HCT116 (cell line): ENCODE measurements around the gene CYB561D1. TPM values are rescaled to one million over a fixed set of nuclear protein-coding genes. Genes with fewer than 3 reads are reported as not detected.
A peak's percentile ranks its signal among the peaks of the same experiment; 100 is the strongest.

Source experiments
- ATAC-seq: fragments of 200-7000 bp; cut with Tn5 transposase; 2 replicates; pipeline ENCODE4 v1.9.1; 2020; ENCODE audit warnings: mild to moderate bottlenecking, moderate library complexity
- BruUV-seq: library from RNA; stranded (reverse); fragments of 400-500 nt; replicated peaks from 2 replicates; lab custom pipeline; 2021; lab: Mats Ljungman, UMichigan
- CTCF ChIA-PET: fragments of 300-600 bp; sonication (Branson Sonifier 250); formaldehyde crosslinking; loops from one replicate; lab custom pipeline; 2021; ENCODE audit warnings: antibody characterized with exemption; lab: Charles Lee
- POLR2A ChIA-PET: fragments of 300-600, 350-600 bp; sonication (Branson Sonifier 250); formaldehyde crosslinking; loops from one replicate; lab custom pipeline; 2021; ENCODE audit warnings: antibody characterized with exemption; lab: Charles Lee
- RAD21 ChIA-PET, 2 experiments: fragments of 300-600 bp; sonication (Branson Sonifier 250); formaldehyde crosslinking; loops; one replicate each; lab custom pipeline; 2023; ENCODE audit warnings: low total read pairs in 2 of 2; ENCODE audit not compliant: uncharacterized antibody in 2 of 2, unreplicated experiment in 2 of 2, low non-redundant PET in 1 of 2; lab: Charles Lee
- DNase-seq: peaks from one replicate; pipeline ENCODE4 v3.0.0-alpha.2; 2010; ENCODE audit warnings: low read depth, low spot score
- H2AFZ ChIP-seq: fragments of 200-600 bp; shearing (Covaris generic), sonication (generic); 2 replicates; pipeline ENCODE4 v1.6.1; 2017; ENCODE audit warnings: low read depth, mixed run types, mixed read lengths, antibody characterized with exemption, low read length; ENCODE audit not compliant: poor library complexity, severe bottlenecking
- H3K27ac ChIP-seq: 2 replicates; pipeline ENCODE4 v1.5.1; 2012; ENCODE audit warnings: low read depth, low read length
- H3K27me3 ChIP-seq: fragments of 200-600 bp; sonication (generic); 2 replicates; pipeline ENCODE4 v1.6.1; 2016; ENCODE audit warnings: mixed run types, low read length, mixed read lengths; ENCODE audit not compliant: insufficient read depth
- H3K36me3 ChIP-seq, 2 experiments: fragments of 200-500 bp in 1 of 2; fragments of 200-600 bp in 1 of 2; sonication (Bioruptor generic) in 1 of 2; sonication (generic) in 1 of 2; 2 replicates each; pipeline versions ENCODE4 v1.5.1 to v1.6.1; 2014 to 2016; ENCODE audit warnings: low read length in 2 of 2, inconsistent platforms in 1 of 2, mixed read lengths in 1 of 2, mixed run types in 1 of 2; ENCODE audit not compliant: insufficient read depth in 2 of 2, control insufficient read depth in 1 of 2
- H3K4me1 ChIP-seq, 2 experiments: fragments of 200-600 bp in 1 of 2; sonication (generic) in 1 of 2; 2 replicates each; pipeline versions ENCODE4 v1.5.1 to v1.6.1; 2012 to 2017; ENCODE audit warnings: low read length in 2 of 2, inconsistent platforms in 1 of 2, mild to moderate bottlenecking in 1 of 2, mixed read lengths in 1 of 2, mixed run types in 1 of 2, moderate library complexity in 1 of 2; ENCODE audit not compliant: insufficient read depth in 2 of 2, control insufficient read depth in 1 of 2
- H3K4me2 ChIP-seq: fragments of 200-600 bp; sonication (generic); 2 replicates; pipeline ENCODE4 v1.6.1; 2017; ENCODE audit warnings: mixed run types, low read length, mixed read lengths
- H3K4me3 ChIP-seq, 2 experiments: fragments of 200-600 bp in 1 of 2; sonication (generic) in 1 of 2; replicated peaks in 1 of 2; 2 replicates each; pipeline ENCODE4 v1.5.1; 2011 to 2016; ENCODE audit warnings: low read length in 2 of 2, control low read depth in 1 of 2, low read depth in 1 of 2, mild to moderate bottlenecking in 1 of 2, mixed read lengths in 1 of 2, mixed run types in 1 of 2
- H3K79me2 ChIP-seq: fragments of 200-600 bp; sonication (generic); 2 replicates; pipeline ENCODE4 v1.6.1; 2017; ENCODE audit warnings: mild to moderate bottlenecking, mixed run types, low read length, moderate library complexity, mixed read lengths; ENCODE audit not compliant: insufficient read depth
- H3K9ac ChIP-seq: fragments of 200-600 bp; sonication (generic); 2 replicates; pipeline ENCODE4 v1.6.1; 2016; ENCODE audit warnings: low read length, mixed read lengths
- H3K9me2 ChIP-seq: fragments of 200-600 bp; sonication (generic), shearing (Covaris generic); 2 replicates; pipeline ENCODE4 v1.6.1; 2017; ENCODE audit warnings: mixed run types, mild to moderate bottlenecking, moderate library complexity; ENCODE audit not compliant: insufficient read depth
- H3K9me3 ChIP-seq, 2 experiments: fragments of 200-500 bp in 1 of 2; fragments of 200-600 bp in 1 of 2; sonication (Bioruptor generic) in 1 of 2; sonication (generic) in 1 of 2; 2 replicates each; pipeline ENCODE4 v1.6.1; 2014 to 2017; ENCODE audit warnings: low read length in 2 of 2, mixed read lengths in 2 of 2, inconsistent platforms in 1 of 2, low read depth in 1 of 2, mild to moderate bottlenecking in 1 of 2, mixed run types in 1 of 2, moderate library complexity in 1 of 2; ENCODE audit not compliant: control insufficient read depth in 1 of 2, insufficient read depth in 1 of 2
- H4K20me1 ChIP-seq: fragments of 200-600 bp; sonication (generic), shearing (Covaris generic); 2 replicates; pipeline ENCODE4 v1.6.1; 2017; ENCODE audit warnings: mixed run types, mild to moderate bottlenecking, moderate library complexity; ENCODE audit not compliant: insufficient read depth
- ATF3 ChIP-seq: IDR thresholded peaks from 2 replicates; pipeline ENCODE4 v1.6.1; 2012
- CBX3 ChIP-seq: IDR thresholded peaks from 2 replicates; pipeline ENCODE4 v1.6.1; 2012; ENCODE audit warnings: low read depth
- CTCF ChIP-seq, 3 experiments: fragments of 200-600 bp in 1 of 3; sonication (generic) in 1 of 3; IDR thresholded peaks in 2 of 3; conservative IDR thresholded peaks in 1 of 3; 2 replicates each; pipeline ENCODE4 v1.5.1; 2012 to 2017; ENCODE audit warnings: low read depth in 2 of 3, low read length in 2 of 3, antibody characterized with exemption in 1 of 3, borderline replicate concordance in 1 of 3, control low read depth in 1 of 3, mild to moderate bottlenecking in 1 of 3, mixed read lengths in 1 of 3, mixed run types in 1 of 3, moderate library complexity in 1 of 3; ENCODE audit not compliant: insufficient read depth in 1 of 3
- ELF1 ChIP-seq: IDR thresholded peaks from 2 replicates; pipeline ENCODE4 v1.6.1; 2012; ENCODE audit warnings: low read depth, borderline replicate concordance
- JUND ChIP-seq: IDR thresholded peaks from 2 replicates; pipeline ENCODE4 v1.6.1; 2012
- RAD21 ChIP-seq: IDR thresholded peaks from 2 replicates; pipeline ENCODE4 v1.6.1; 2012; ENCODE audit warnings: low read depth, mild to moderate bottlenecking
- REST ChIP-seq: IDR thresholded peaks from 2 replicates; pipeline ENCODE4 v1.6.1; 2012; ENCODE audit warnings: low read depth
- SIN3A ChIP-seq: IDR thresholded peaks from 2 replicates; pipeline ENCODE4 v1.6.1; 2012; ENCODE audit warnings: low read depth
- SRF ChIP-seq: IDR thresholded peaks from 2 replicates; pipeline ENCODE4 v1.6.1; 2012; ENCODE audit warnings: low read depth
- TCF7L2 ChIP-seq: IDR thresholded peaks from 2 replicates; pipeline ENCODE4 v1.7.0; 2011; ENCODE audit warnings: borderline replicate concordance, inconsistent platforms; ENCODE audit not compliant: insufficient read depth, insufficient read length; ENCODE audit errors: extremely low read depth
- ZBTB33 ChIP-seq: IDR thresholded peaks from 2 replicates; pipeline ENCODE4 v1.6.1; 2011; ENCODE audit warnings: mild to moderate bottlenecking, low read length, moderate library complexity; ENCODE audit not compliant: insufficient replicate concordance; ENCODE audit errors: extremely low read depth
- ZFX ChIP-seq: fragments of 450-650 bp; IDR thresholded peaks from 2 replicates; pipeline ENCODE4 v1.6.1; 2017
- intact Hi-C: fragments of 100-400 bp; cut with micrococcal nuclease; formaldehyde crosslinking; loops from 2 replicates; pipeline ENCODE4 v1.10.0; 2022
- total RNA-seq: library from RNA; stranded (reverse); gene quantifications from one replicate; pipeline ENCODE4 v1.2.1, GENCODE V29; 2021; ENCODE audit not compliant: unreplicated experiment

The CYB561D1 gene
- total RNA-seq, 1 experiment from 2014 or later = 5.9 TPM

- no peak overlapping the region for H3K4me2 ChIP-seq
- H3K9ac ChIP-seq = no peak overlapping the region
- no peak overlapping the region for H3K4me3 ChIP-seq
- ATAC-seq (peak; percentile 80), DNase-seq (no peak)
- peaks cover 2 to 7% of the 10 kb centered on the region in 2 experiments; a peak in 2 of 4 replicates for H3K4me1 ChIP-seq
- H2AFZ ChIP-seq = no peak overlapping the region
- no peaks in the 10 kb centered on the region; the same call in 1 of the 2 replicates for H3K79me2 ChIP-seq
- no peak for TF ChIP-seq ATF3
- no peak for TF ChIP-seq SIN3A
- TF ChIP-seq SRF = no peak
- TF ChIP-seq ZFX = no peak
- no peak for TF ChIP-seq REST
- TF ChIP-seq ELF1 = no peak
- no peak for TF ChIP-seq JUND
- no peak for TF ChIP-seq TCF7L2
- TF ChIP-seq ZBTB33 = no peak
- TF ChIP-seq CBX3 = no peak
- peak; percentile 42 to 67 (median 66); a peak in 5 of 6 replicates for TF ChIP-seq CTCF (IDR thresholded peaks at IDR 0.05 in 2 of 3, conservative IDR thresholded peaks at IDR 0.05 in 1 of 3; ENCODE audit: borderline replicate concordance in 1 of 3, insufficient read depth in 1 of 3, low read depth in 2 of 3, low read length in 2 of 3)
- TF ChIP-seq RAD21 = peak; percentile 42
- ChIA-PET CTCF (interaction anchor here (2.9 to 5.0 kb wide), 2 partner anchors 16 to 32 kb away, joined by 8 to 70 read pairs; no protein-coding TSS in a partner anchor), RAD21 (interaction anchor here in 1 of 2 experiments (1.8 kb wide), 1 partner anchor 33 kb away, joined by 6 read pairs; no protein-coding TSS in a partner anchor), POLR2A (interaction anchor here (1.1 kb wide), 1 partner anchor 33 kb away, joined by 4 read pairs; no protein-coding TSS in a partner anchor)
- intact Hi-C loops = no loop called here
- no peak overlapping the region for H3K27ac ChIP-seq
- no peaks in the 10 kb centered on the region for H4K20me1 ChIP-seq
- peaks cover 4 to 5% of the 10 kb centered on the region in 2 experiments; a peak in 1 of 4 replicates for H3K36me3 ChIP-seq
- no TSS peak for BruUV-seq
- H3K9me3 ChIP-seq = no peaks in the 10 kb centered on the region
- H3K9me2 ChIP-seq = no peaks in the 10 kb centered on the region
- H3K27me3 ChIP-seq = no peaks in the 10 kb centered on the region
These were observed 6.0 kb downstream of the CYB561D1 start for GRCh38 chr1:109499661-109500536.
